Activated gamma-delta T cell treated with anti-CD3 and anti-CD28 coated beads, Interleukin-2, amount 50 U/mL, for 16 hours (primary cell): ENCODE measurements around the gene HAO1.
"Not testable (repeated sequence)": the region's sequence is repeated elsewhere in the genome, so short reads cannot be mapped to it uniquely, and the experiment has no call there.

ENCODE experiments used
- DNase-seq: peaks from one replicate; pipeline ENCODE4 v3.0.0-alpha.2; 2020; ENCODE audit warnings: low read depth

Gene HAO1

GRCh38 chr20:7940341-7940740, at the start of gene HAO1:
TSS of gene HAO1 (minus strand) at chr20:7940458. CDS start at chr20:7940422, 36 bp downstream.
- no peak for DNase-seq

GRCh38 chr20:7989379-7989778, 49.1 kb upstream of the HAO1 start:
- no peak for DNase-seq

- DNase-seq, result no peak
Measured at GRCh38 chr20:7985916-7986315, 45.7 kb upstream of the HAO1 start.

DNA sequence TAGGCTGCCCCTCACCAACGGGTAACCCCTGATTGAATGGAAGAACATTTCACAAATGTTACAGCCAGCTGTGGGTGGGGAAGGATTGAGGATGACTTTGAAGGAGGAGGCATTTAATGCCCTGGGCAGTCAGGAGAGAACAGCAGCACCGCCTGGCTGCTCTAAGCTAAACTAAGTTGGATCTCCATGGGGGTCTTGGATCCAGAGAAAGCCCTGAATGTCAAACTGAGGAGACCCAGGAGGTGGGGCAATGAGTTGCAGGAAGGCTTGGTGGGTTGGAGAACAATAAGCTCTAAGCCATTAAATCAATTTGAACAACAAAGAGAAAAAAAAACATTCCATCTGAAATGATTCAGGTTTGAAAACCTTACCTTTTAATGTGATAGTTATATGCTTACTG, 43.9 kb upstream of the HAO1 start:
- no peak for DNase-seq

- DNase-seq, result no peak
Measured at GRCh38 chr20:7981374-7981773, 41.1 kb upstream of the HAO1 start.

DNA sequence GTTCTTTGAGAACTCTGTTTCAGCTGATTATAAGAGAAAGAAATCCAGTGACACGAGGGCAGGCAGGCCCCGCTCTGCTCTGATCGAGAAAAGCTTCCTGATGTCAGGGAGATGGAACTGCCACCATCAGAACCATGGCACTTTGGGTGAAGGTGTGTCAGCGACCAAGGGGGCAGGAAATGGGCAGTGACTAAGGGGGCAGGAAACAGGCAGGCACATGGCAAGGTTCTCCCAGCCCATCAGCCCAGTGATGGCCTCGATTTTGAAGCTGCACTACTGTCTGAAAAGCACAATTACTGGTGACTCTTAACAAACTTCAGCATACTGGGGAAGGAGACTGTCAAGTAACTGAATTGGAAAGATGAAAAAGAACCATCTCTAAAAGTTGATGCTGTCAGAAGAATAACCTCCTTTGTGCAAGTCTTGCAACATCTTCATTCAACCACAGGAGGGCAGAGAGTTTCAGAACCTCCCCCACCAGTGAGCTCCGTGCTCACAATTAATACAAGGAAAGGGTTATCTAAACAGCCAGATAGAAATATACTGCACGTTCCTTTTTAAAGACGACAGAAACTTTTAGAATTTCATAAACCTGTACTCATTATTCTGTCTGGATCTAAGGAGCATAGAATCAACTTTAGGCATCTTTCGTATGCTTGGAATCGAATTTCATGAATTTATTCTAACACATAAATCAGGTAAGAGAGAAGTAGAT, 40.2 kb upstream of the HAO1 start:
- no peak for DNase-seq

GRCh38 chr20:7977709-7978108, 37.5 kb upstream of the HAO1 start:
- DNase-seq, result no peak

DNA sequence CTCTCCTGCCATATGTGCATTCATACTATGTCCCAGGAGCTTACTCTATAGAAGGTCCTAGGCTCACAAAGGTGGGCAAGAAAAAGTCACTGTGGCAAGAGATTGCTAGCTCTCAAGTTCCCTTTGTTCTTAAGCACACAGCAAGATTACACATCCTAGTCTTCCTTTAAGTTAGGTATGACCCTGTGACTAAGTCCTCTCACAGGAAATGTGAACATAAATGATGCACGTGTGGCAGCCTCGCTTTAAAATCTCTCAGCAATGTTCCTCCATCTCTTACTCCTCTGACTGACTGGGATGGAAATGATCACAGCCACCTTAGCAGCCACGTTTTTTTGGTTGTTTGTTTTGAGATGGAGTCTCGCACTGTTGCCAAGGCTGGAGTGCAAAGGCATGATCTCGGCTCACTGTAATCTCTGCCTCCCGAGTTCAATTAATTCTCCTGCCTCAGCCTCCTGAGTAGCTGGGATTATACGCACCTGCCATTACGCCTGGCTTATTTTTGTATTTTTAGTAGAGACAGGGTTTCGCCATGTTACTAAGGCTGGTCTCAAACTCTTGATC, 35.7 kb upstream of the HAO1 start:
- no peak for DNase-seq

GRCh38 chr20:7974785-7975435, 34.7 kb upstream of the HAO1 start:
- DNase-seq, result no peak

GRCh38 chr20:7971536-7972280, 31.4 kb upstream of the HAO1 start:
- DNase-seq, result no peak

DNA sequence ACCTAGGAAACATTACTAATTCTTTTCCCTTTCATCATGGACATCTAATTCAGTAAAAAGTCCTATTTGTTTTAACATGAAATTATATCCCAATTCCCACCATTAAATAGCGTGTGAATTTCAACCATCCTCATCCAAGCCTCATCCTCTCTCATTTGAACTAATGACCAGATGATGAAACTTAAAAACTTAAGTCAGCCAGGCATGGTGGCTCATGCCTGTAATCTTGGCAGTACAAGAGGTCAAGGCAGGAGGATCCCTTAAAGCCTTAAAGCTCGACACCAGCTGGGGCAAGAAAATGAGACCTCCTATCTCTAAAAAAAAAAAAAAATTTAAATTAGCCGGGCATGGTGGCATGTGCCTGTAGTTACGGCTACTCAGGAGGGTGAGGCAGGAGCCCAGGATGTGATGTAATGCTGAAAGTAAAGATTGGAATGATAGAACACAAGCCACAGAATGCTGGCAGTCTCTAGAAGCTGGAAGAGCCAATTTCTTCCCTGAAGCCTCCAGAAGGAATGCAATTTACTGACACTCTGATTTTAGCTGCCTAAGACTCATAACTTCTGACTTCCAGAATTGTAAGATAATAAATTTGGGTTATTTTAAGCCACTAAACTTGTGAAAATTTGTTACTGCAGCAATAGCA, 27.1 kb upstream of the HAO1 start:
- DNase-seq, result no peak

GRCh38 chr20:7966176-7966575, 25.9 kb upstream of the HAO1 start:
- DNase-seq, result no peak

DNA sequence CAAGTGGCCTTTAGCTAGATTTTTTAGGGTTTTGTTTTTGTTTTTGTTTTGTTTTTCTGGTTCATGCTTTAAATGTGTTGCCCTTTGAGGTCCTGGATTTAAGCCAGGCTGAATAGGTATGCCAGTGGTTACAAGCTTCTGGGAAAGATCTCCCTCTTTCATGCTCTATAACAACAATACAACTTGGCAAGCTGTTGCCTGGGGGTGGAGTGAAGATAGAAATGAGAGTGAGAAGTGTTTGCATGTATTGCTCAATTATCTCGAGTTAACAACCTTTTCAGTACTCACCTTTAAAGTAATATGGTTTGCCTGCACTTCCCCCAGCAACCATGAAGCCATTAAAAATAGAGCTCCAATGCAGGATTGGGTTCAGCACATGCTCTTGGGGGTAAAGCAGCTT, 19.2 kb upstream of the HAO1 start:
- DNase-seq, result no peak

DNA sequence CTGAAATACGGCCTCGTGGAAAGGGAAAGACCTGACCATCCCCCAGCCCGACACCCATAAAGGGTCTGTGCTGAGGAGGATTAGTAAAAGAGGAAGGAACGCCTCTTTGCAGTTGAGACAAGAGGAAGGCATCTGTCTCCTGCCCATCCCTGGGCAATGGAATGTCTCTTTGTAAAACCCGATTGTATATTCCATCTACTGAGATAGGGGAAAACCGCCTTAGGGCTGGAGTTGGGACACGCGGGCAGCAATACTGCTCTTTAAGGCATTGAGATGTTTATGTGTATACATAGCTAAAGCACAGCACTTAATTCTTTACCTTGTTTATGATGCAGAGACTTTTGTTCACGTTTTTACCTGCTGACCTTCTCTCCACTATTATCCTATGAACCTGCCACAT, 16.3 kb upstream of the HAO1 start:
- not testable (repeated sequence) for DNase-seq

- DNase-seq, result no peak
Measured at GRCh38 chr20:7950387-7950786, 10.1 kb upstream of the HAO1 start.

GRCh38 chr20:7943891-7944290, 3.6 kb upstream of the HAO1 start:
- DNase-seq, result no peak

GRCh38 chr20:7939663-7940062, 595 bp downstream of the HAO1 start:
- DNase-seq, result no peak

- DNase-seq, result no peak
Measured at GRCh38 chr20:7938058-7938457, 2.2 kb downstream of the HAO1 start.

- no peak for DNase-seq
Measured at GRCh38 chr20:7937328-7937727, 2.9 kb downstream of the HAO1 start.

GRCh38 chr20:7935027-7935551, 5.2 kb downstream of the HAO1 start:
- DNase-seq, result no peak

DNA sequence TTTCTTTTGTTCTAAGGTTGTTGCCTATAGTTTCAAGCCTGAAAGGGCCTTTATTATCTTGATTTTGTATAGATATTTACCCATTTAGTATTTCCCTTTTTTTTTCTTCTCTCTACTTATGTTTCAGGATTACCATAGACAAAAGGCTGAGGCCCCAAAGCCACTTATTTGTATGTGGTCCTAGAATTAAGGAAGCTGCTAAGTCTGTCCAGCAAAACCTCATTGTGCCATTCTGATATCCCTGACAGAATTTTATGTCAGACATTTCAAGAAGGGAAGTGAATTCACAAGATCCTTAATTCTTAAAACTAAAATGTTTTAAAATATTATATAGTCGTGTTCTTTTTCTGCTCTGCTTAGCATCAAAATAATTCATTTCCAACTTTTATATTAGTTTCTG, 6.9 kb downstream of the HAO1 start:
- DNase-seq, result no peak

DNA sequence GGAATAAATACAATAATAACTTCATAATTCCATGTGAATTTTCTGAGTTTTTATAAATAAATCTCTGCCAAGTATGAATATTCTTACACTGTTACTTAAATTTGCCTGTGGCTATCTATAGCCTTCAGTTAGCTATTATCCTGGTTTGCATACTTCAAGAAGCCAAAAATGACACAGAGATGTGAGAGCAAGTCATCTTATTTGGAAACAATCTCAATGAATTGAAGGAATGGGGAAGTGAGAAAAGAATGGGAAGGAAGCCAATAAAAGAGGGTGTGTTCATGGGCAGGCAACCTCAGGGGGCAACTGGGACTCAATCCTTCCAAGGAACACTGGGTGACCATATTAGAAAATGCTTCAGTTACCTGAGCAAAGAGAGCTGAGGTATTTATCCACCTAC, 9.9 kb downstream of the HAO1 start:
- DNase-seq, result no peak
